Fibroblast of lung (primary cell): ENCODE data around the gene BCDIN3D.

Source experiments
- CTCF ChIP-seq, 2 donors: IDR thresholded peaks in 1 of 2; conservative IDR thresholded peaks in 1 of 2; 1 replicate in 1 of 2; 2 replicates in 1 of 2; pipeline ENCODE4 v1.5.1; 2011 to 2012; ENCODE audit warnings: low read length in 2 of 2, control low read depth in 1 of 2, inconsistent platforms in 1 of 2, low read depth in 1 of 2, mild to moderate bottlenecking in 1 of 2
- EZH2 ChIP-seq: IDR thresholded peaks from 2 replicates; pipeline ENCODE4 v1.5.1; 2012; ENCODE audit warnings: low read length, control low read depth, mild to moderate bottlenecking; ENCODE audit errors: missing control alignments

- TF ChIP-seq CTCF (conservative IDR thresholded peaks at IDR 0.05 in 1 of 2, IDR thresholded peaks at IDR 0.05 in 1 of 2; ENCODE audit: low read depth in 1 of 2, low read length in 2 of 2) (no peak), EZH2 (no peak)
These were observed 34.8 kb downstream of the BCDIN3D start for GRCh38 chr12:49807991-49808580.
